Non-pigmented ciliary epithelial cell (primary cell): ENCODE results near the gene TCHP.

Experiments
- DNase-seq: peaks from one replicate; pipeline ENCODE4 v3.0.0-alpha.2; 2010; ENCODE audit warnings: low read depth

Gene TCHP

GRCh38 chr12:109934026-109934425 lies 34.0 kb downstream of the TCHP start:
- no peak for DNase-seq

- DNase-seq, result no peak
These were observed 37.3 kb downstream of the TCHP start for GRCh38 chr12:109937371-109937770.

GRCh38 chr12:109938947-109939346 lies 38.9 kb downstream of the TCHP start:
- no peak for DNase-seq

- no peak for DNase-seq
These were observed 39.4 kb downstream of the TCHP start for GRCh38 chr12:109939504-109939903.

- no peak for DNase-seq
These were observed 40.4 kb downstream of the TCHP start for GRCh38 chr12:109940339-109940923.

GRCh38 chr12:109943811-109944210 lies 43.7 kb downstream of the TCHP start:
- no peak for DNase-seq

- no peak for DNase-seq
These were observed 44.7 kb downstream of the TCHP start for GRCh38 chr12:109944561-109945359.

GRCh38 chr12:109946505-109946904 lies 46.4 kb downstream of the TCHP start:
- DNase-seq, result no peak

- no peak for DNase-seq
These were observed 46.8 kb downstream of the TCHP start for GRCh38 chr12:109946913-109947312.

- peak; percentile 53 for DNase-seq
These were observed 47.4 kb downstream of the TCHP start for GRCh38 chr12:109947521-109947920.

GRCh38 chr12:109948368-109948767 lies 48.3 kb downstream of the TCHP start:
- no peak for DNase-seq

- DNase-seq, result peak; percentile 48
These were observed 49.0 kb downstream of the TCHP start for GRCh38 chr12:109949089-109949488.

GRCh38 chr12:109950625-109951024 lies 50.6 kb downstream of the TCHP start:
- DNase-seq, result no peak

- peak; percentile 88 for DNase-seq
These were observed 51.1 kb downstream of the TCHP start for GRCh38 chr12:109951136-109951535.

GRCh38 chr12:109951751-109952150 lies 51.7 kb downstream of the TCHP start:
- peak; percentile 90 for DNase-seq

- no peak for DNase-seq
These were observed 52.2 kb downstream of the TCHP start for GRCh38 chr12:109952160-109952858.

- DNase-seq, result no peak
These were observed 52.8 kb downstream of the TCHP start for GRCh38 chr12:109952873-109953272.

GRCh38 chr12:109953656-109954055 lies 53.6 kb downstream of the TCHP start:
- DNase-seq, result no peak

- DNase-seq, result no peak
These were observed 58.3 kb downstream of the TCHP start for GRCh38 chr12:109958374-109958773.

- no peak for DNase-seq
These were observed 59.5 kb downstream of the TCHP start for GRCh38 chr12:109959411-109960093.

- no peak for DNase-seq
These were observed 61.1 kb downstream of the TCHP start for GRCh38 chr12:109961201-109961600.

GRCh38 chr12:109961612-109962011 lies 61.5 kb downstream of the TCHP start:
- no peak for DNase-seq

GRCh38 chr12:109962398-109962797 lies 62.3 kb downstream of the TCHP start:
- DNase-seq, result no peak
